HEK293 (cell line): ENCODE measurements around the gene TMEM218.

Experiments used
- CTCF ChIA-PET: fragments of 350-600 bp; formaldehyde crosslinking; extraction: SDS; loops from one replicate; lab custom pipeline; 2021; ENCODE audit warnings: antibody characterized with exemption; lab: Yijun Ruan, JAX
- POLR2A ChIA-PET: fragments of 300-600 bp; formaldehyde crosslinking; extraction: SDS; loops from one replicate; lab custom pipeline; 2020; ENCODE audit warnings: antibody characterized with exemption, inconsistent platforms; lab: Yijun Ruan, JAX
- H3K27ac ChIP-seq: fragments of 200-500 bp; sonication (Bioruptor generic); 2 replicates; pipeline ENCODE4 v1.5.1; 2014; ENCODE audit warnings: low read depth, low read length, control low read depth, inconsistent platforms; ENCODE audit errors: extremely low read depth
- H3K36me3 ChIP-seq, 2 experiments: fragments of 200-500 bp in 1 of 2; sonication (Bioruptor generic) in 1 of 2; 1 replicate in 1 of 2; 2 replicates in 1 of 2; pipeline ENCODE4 v1.5.1; 2014 to 2017; ENCODE audit warnings: inconsistent platforms in 2 of 2, low read length in 2 of 2; ENCODE audit not compliant: control insufficient read depth in 2 of 2, insufficient read depth in 1 of 2
- H3K4me1 ChIP-seq: fragments of 200-500 bp; sonication (Bioruptor generic); 2 replicates; pipeline ENCODE4 v1.5.1; 2014; ENCODE audit warnings: mild to moderate bottlenecking, low read length, inconsistent platforms; ENCODE audit not compliant: control insufficient read depth, insufficient read depth
- H3K4me3 ChIP-seq: 2 replicates; pipeline ENCODE4 v1.5.1; 2011; ENCODE audit warnings: low read depth, mild to moderate bottlenecking, control low read depth, low read length, moderate library complexity
- H3K9me3 ChIP-seq: fragments of 200-500 bp; sonication (Bioruptor generic); 2 replicates; pipeline ENCODE4 v1.5.1; 2014; ENCODE audit warnings: low read depth, low read length, inconsistent platforms; ENCODE audit not compliant: control insufficient read depth, insufficient read depth
- GLI2 ChIP-seq: fragments of 450-650 bp; formaldehyde crosslinking; IDR thresholded peaks from 2 replicates; pipeline ENCODE4; 2017; ENCODE audit warnings: missing biosample characterization, missing genetic modification characterization, low read depth, borderline replicate concordance
- KLF16 ChIP-seq: fragments of 450-650 bp; formaldehyde crosslinking; IDR thresholded peaks from 2 replicates; pipeline ENCODE4 v1.5.1; 2017; ENCODE audit warnings: missing biosample characterization, missing genetic modification characterization
- KLF8 ChIP-seq: fragments of 450-650 bp; formaldehyde crosslinking; IDR thresholded peaks from 2 replicates; pipeline ENCODE4 v1.5.1; 2016; ENCODE audit warnings: missing biosample characterization, missing genetic modification characterization
- PRDM10 ChIP-seq: fragments of 450-650 bp; formaldehyde crosslinking; IDR thresholded peaks from 2 replicates; pipeline ENCODE4 v1.5.1; 2016; ENCODE audit warnings: missing biosample characterization, missing genetic modification characterization
- WT1 ChIP-seq: fragments of 450-650 bp; formaldehyde crosslinking; IDR thresholded peaks from 2 replicates; pipeline ENCODE4 v1.5.1; 2016; ENCODE audit warnings: missing biosample characterization, missing genetic modification characterization
- YY1 ChIP-seq: fragments of 450-650 bp; formaldehyde crosslinking; IDR thresholded peaks from 2 replicates; pipeline ENCODE4 v1.5.1; 2018; ENCODE audit warnings: missing biosample characterization, missing genetic modification characterization
- ZFP41 ChIP-seq: fragments of 450-650 bp; formaldehyde crosslinking; IDR thresholded peaks from 2 replicates; pipeline ENCODE4 v1.5.1; 2016; ENCODE audit warnings: missing biosample characterization, missing genetic modification characterization, borderline replicate concordance
- ZNF114 ChIP-seq: fragments of 450-650 bp; formaldehyde crosslinking; IDR thresholded peaks from 2 replicates; pipeline ENCODE4 v1.5.0; 2017; ENCODE audit warnings: missing biosample characterization, missing genetic modification characterization
- ZNF274 ChIP-seq, 2 experiments: fragments of 200-500 bp in 1 of 2; fragments of 450-650 bp in 1 of 2; sonication (Bioruptor generic) in 1 of 2; formaldehyde crosslinking in 1 of 2; IDR thresholded peaks; 2 replicates each; pipeline versions ENCODE4 v1.5.1 to v1.6.1; 2014 to 2016; ENCODE audit warnings: borderline replicate concordance in 1 of 2, inconsistent platforms in 1 of 2, low read length in 1 of 2, missing biosample characterization in 1 of 2, missing genetic modification characterization in 1 of 2
- ZNF302 ChIP-seq: fragments of 450-650 bp; formaldehyde crosslinking; IDR thresholded peaks from 2 replicates; pipeline ENCODE4 v1.5.1; 2016; ENCODE audit warnings: missing biosample characterization, missing genetic modification characterization, low read depth
- ZNF354C ChIP-seq: fragments of 450-650 bp; formaldehyde crosslinking; IDR thresholded peaks from 2 replicates; pipeline ENCODE4 v1.5.1; 2016; ENCODE audit warnings: missing biosample characterization, missing genetic modification characterization, low read depth, borderline replicate concordance
- ZNF394 ChIP-seq: fragments of 450-650 bp; formaldehyde crosslinking; IDR thresholded peaks from 2 replicates; pipeline ENCODE4 v1.5.1; 2016; ENCODE audit warnings: missing biosample characterization, missing genetic modification characterization, mild to moderate bottlenecking, moderate library complexity, borderline replicate concordance
- ZNF501 ChIP-seq: fragments of 450-650 bp; formaldehyde crosslinking; IDR thresholded peaks from 2 replicates; pipeline ENCODE4 v1.5.1; 2016; ENCODE audit warnings: missing biosample characterization, missing genetic modification characterization
- ZNF514 ChIP-seq: fragments of 450-650 bp; formaldehyde crosslinking; IDR thresholded peaks from 2 replicates; pipeline ENCODE4 v1.5.1; 2016; ENCODE audit warnings: missing biosample characterization, missing genetic modification characterization
- ZNF548 ChIP-seq: fragments of 450-650 bp; formaldehyde crosslinking; IDR thresholded peaks from 2 replicates; pipeline ENCODE4 v1.5.1; 2016; ENCODE audit warnings: missing biosample characterization, missing genetic modification characterization
- ZNF558 ChIP-seq: fragments of 450-650 bp; formaldehyde crosslinking; IDR thresholded peaks from 2 replicates; pipeline ENCODE4 v1.5.1; 2016; ENCODE audit warnings: missing biosample characterization, missing genetic modification characterization
- ZNF621 ChIP-seq: fragments of 450-650 bp; formaldehyde crosslinking; IDR thresholded peaks from 2 replicates; pipeline ENCODE4 v1.5.1; 2017; ENCODE audit warnings: missing biosample characterization, missing genetic modification characterization
- ZNF629 ChIP-seq: fragments of 450-650 bp; formaldehyde crosslinking; IDR thresholded peaks from 2 replicates; pipeline ENCODE4 v1.5.1; 2017; ENCODE audit warnings: missing biosample characterization, missing genetic modification characterization
- ZSCAN30 ChIP-seq: fragments of 450-650 bp; IDR thresholded peaks from 2 replicates; pipeline ENCODE4 v1.5.1; 2018; ENCODE audit warnings: missing biosample characterization, mild to moderate bottlenecking, missing genetic modification characterization, moderate library complexity
- TF ChIP-seq, protein P1 (sequence below): fragments of 450-650 bp; formaldehyde crosslinking; IDR thresholded peaks from 2 replicates; pipeline ENCODE4 v1.5.1; 2016; ENCODE audit warnings: missing biosample characterization, missing genetic modification characterization, borderline replicate concordance
- TF ChIP-seq, protein P2 (sequence below): fragments of 450-650 bp; formaldehyde crosslinking; IDR thresholded peaks from 2 replicates; pipeline ENCODE4 v1.5.1; 2017; ENCODE audit warnings: missing biosample characterization, missing genetic modification characterization

TMEM218 gene

DNA sequence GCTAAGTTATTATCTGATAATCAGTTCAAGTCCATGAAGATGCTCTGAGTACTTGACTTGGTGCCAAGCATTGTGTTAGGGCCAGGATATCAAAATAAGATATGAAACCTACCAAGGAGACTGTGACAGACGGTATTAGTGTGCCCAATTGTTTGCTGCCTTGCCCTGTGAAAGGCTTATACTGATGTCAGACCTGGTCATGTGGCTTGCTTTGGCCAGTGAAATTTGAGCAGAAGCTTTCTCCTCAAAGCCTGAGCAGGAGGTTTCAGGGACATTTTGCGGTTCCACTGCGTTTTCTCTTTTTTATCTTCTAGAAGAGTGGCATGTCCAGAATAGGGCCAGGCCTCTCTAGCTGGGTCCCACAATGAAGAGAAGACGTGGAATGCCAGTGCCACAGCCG, 37.3 kb upstream of the TMEM218 start (continued):
- TF ChIP-seq, protein P1, sequence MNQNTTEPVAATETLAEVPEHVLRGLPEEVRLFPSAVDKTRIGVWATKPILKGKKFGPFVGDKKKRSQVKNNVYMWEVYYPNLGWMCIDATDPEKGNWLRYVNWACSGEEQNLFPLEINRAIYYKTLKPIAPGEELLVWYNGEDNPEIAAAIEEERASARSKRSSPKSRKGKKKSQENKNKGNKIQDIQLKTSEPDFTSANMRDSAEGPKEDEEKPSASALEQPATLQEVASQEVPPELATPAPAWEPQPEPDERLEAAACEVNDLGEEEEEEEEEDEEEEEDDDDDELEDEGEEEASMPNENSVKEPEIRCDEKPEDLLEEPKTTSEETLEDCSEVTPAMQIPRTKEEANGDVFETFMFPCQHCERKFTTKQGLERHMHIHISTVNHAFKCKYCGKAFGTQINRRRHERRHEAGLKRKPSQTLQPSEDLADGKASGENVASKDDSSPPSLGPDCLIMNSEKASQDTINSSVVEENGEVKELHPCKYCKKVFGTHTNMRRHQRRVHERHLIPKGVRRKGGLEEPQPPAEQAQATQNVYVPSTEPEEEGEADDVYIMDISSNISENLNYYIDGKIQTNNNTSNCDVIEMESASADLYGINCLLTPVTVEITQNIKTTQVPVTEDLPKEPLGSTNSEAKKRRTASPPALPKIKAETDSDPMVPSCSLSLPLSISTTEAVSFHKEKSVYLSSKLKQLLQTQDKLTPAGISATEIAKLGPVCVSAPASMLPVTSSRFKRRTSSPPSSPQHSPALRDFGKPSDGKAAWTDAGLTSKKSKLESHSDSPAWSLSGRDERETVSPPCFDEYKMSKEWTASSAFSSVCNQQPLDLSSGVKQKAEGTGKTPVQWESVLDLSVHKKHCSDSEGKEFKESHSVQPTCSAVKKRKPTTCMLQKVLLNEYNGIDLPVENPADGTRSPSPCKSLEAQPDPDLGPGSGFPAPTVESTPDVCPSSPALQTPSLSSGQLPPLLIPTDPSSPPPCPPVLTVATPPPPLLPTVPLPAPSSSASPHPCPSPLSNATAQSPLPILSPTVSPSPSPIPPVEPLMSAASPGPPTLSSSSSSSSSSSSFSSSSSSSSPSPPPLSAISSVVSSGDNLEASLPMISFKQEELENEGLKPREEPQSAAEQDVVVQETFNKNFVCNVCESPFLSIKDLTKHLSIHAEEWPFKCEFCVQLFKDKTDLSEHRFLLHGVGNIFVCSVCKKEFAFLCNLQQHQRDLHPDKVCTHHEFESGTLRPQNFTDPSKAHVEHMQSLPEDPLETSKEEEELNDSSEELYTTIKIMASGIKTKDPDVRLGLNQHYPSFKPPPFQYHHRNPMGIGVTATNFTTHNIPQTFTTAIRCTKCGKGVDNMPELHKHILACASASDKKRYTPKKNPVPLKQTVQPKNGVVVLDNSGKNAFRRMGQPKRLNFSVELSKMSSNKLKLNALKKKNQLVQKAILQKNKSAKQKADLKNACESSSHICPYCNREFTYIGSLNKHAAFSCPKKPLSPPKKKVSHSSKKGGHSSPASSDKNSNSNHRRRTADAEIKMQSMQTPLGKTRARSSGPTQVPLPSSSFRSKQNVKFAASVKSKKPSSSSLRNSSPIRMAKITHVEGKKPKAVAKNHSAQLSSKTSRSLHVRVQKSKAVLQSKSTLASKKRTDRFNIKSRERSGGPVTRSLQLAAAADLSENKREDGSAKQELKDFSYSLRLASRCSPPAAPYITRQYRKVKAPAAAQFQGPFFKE (tag by site-specific recombination): no peak
- no peak for TF ChIP-seq ZNF274 (IDR thresholded peaks at IDR 0.05; ENCODE audit: low read length)
- no peak for TF ChIP-seq ZNF274 (tag by site-specific recombination; IDR thresholded peaks at IDR 0.05; ENCODE audit: borderline replicate concordance)
- TF ChIP-seq GLI2 (tag by site-specific recombination): no peak

DNA sequence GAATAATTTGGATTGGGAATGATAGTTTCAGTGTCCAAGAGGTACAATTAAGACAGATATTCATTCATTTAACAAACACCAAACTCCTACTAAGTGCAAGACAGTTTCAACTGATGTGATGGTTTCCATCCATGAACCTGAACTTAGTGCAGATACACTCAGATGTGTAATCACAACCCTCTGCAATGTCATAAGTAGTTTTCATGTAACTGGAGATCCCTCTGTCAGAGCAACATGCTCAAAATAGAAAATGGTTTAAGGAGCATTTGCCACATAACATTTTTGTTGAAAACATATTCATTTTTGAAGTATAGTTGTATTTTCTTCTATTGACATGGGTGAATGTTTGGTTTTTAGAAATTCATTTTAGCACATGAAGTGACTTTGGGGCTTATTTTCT, 36.6 kb upstream of the TMEM218 start:
- no peaks in the 10 kb centered on the region for H3K9me3 ChIP-seq
- no peak overlapping the region for H3K27ac ChIP-seq
- POLR2A ChIA-PET: no interaction called here
- H3K4me3 ChIP-seq: no peak overlapping the region
- TF ChIP-seq ZNF114 (tag by site-specific recombination) (no peak), ZSCAN30 (no peak), ZNF514 (no peak), PRDM10 (tag by site-specific recombination) (no peak), ZNF621 (tag by site-specific recombination) (no peak), ZFP41 (tag by site-specific recombination) (no peak), ZNF354C (tag by site-specific recombination) (no peak), ZNF501 (tag by site-specific recombination) (no peak), ZNF629 (tag by site-specific recombination) (no peak), KLF16 (tag by site-specific recombination) (no peak), KLF8 (tag by site-specific recombination) (no peak), ZNF548 (tag by site-specific recombination) (no peak), ZNF558 (tag by site-specific recombination) (no peak), WT1 (tag by site-specific recombination) (no peak), ZNF394 (tag by site-specific recombination) (no peak), ZNF302 (no peak), YY1 (no peak)
- TF ChIP-seq, protein P2, sequence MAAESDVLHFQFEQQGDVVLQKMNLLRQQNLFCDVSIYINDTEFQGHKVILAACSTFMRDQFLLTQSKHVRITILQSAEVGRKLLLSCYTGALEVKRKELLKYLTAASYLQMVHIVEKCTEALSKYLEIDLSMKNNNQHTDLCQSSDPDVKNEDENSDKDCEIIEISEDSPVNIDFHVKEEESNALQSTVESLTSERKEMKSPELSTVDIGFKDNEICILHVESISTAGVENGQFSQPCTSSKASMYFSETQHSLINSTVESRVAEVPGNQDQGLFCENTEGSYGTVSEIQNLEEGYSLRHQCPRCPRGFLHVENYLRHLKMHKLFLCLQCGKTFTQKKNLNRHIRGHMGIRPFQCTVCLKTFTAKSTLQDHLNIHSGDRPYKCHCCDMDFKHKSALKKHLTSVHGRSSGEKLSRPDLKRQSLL (tag by site-specific recombination): no peak
- H3K36me3 ChIP-seq: no peaks in the 10 kb centered on the region
- H3K4me1 ChIP-seq: no peaks in the 10 kb centered on the region
- CTCF ChIA-PET: interaction anchor here (0.6 to 1.1 kb wide), 3 partner anchors 102 to 259 kb away, joined by 3 to 4 read pairs (median 4); no protein-coding TSS in a partner anchor
